ENCODE measurements around the gene RAMP3.

Gene RAMP3

GRCh38 chr7:45159296-45159695 lies 1.7 kb downstream of the RAMP3 start:
- DNase-seq (ENCODE audit: low spot score) (no peak), ATAC-seq (ENCODE audit: low read depth) (no peak)
- H3K27me3 ChIP-seq (ENCODE audit: insufficient read depth, poor library complexity, severe bottlenecking) = peaks cover 23% of the 10 kb centered on the region
- no peak overlapping the region for H3K4me3 ChIP-seq (ENCODE audit: severe bottlenecking)
- no peak for TF ChIP-seq CTCF (IDR thresholded peaks at IDR 0.05; ENCODE audit: poor library complexity, severe bottlenecking)
- no peaks in the 10 kb centered on the region for H3K36me3 ChIP-seq (ENCODE audit: low read depth)
- no peaks in the 10 kb centered on the region for H3K4me1 ChIP-seq (ENCODE audit: insufficient read depth, poor library complexity, severe bottlenecking)
- no peaks in the 10 kb centered on the region for H3K9me3 ChIP-seq (ENCODE audit: severe bottlenecking)
- H3K27ac ChIP-seq (ENCODE audit: poor library complexity, severe bottlenecking) = no peak overlapping the region

GRCh38 chr7:45160417-45160881 lies 2.9 kb downstream of the RAMP3 start:
- Histone ChIP-seq H3K27ac (ENCODE audit: poor library complexity, severe bottlenecking) (no peak overlapping the region), H3K36me3 (ENCODE audit: low read depth) (no peaks in the 10 kb centered on the region), H3K4me3 (ENCODE audit: severe bottlenecking) (no peak overlapping the region), H3K27me3 (ENCODE audit: insufficient read depth, poor library complexity, severe bottlenecking) (peaks cover 23% of the 10 kb centered on the region), H3K9me3 (ENCODE audit: severe bottlenecking) (no peaks in the 10 kb centered on the region), H3K4me1 (ENCODE audit: insufficient read depth, poor library complexity, severe bottlenecking) (no peaks in the 10 kb centered on the region)
- TF ChIP-seq CTCF (IDR thresholded peaks at IDR 0.05; ENCODE audit: poor library complexity, severe bottlenecking) = no peak
- DNase-seq (ENCODE audit: low spot score) (peak; percentile 13), ATAC-seq (ENCODE audit: low read depth) (no peak)

DNA sequence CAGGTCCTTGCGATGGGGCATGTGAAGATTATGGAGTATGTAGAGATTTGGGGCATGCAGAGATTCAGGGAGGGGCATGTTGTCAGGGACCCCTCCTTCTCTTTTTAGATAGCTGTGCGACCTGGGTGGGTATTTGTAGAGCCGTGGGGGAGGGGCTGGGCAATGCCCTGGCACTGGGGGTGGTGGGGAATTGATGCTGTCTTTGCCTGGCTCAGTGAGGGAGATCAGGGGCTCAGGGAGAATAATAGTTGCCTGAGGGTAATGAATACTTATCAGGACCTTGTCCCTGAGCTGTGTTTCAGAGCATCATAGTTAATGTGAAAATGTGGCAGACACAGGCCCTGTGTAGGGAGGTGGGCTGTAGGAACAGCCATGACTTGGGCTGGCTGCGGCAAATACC lies 3.5 kb downstream of the RAMP3 start:
- Histone ChIP-seq H3K27me3 (ENCODE audit: insufficient read depth, poor library complexity, severe bottlenecking) (peaks cover 23% of the 10 kb centered on the region), H3K9me3 (ENCODE audit: severe bottlenecking) (no peaks in the 10 kb centered on the region), H3K4me3 (ENCODE audit: severe bottlenecking) (no peak overlapping the region), H3K4me1 (ENCODE audit: insufficient read depth, poor library complexity, severe bottlenecking) (no peaks in the 10 kb centered on the region), H3K36me3 (ENCODE audit: low read depth) (no peaks in the 10 kb centered on the region), H3K27ac (ENCODE audit: poor library complexity, severe bottlenecking) (no peak overlapping the region)
- no peak for ATAC-seq (ENCODE audit: low read depth)
- TF ChIP-seq CTCF (IDR thresholded peaks at IDR 0.05; ENCODE audit: poor library complexity, severe bottlenecking) = no peak
- DNase-seq (ENCODE audit: low spot score) = peak; percentile 10

- no peaks in the 10 kb centered on the region for H3K36me3 ChIP-seq (ENCODE audit: low read depth)
- no peak for TF ChIP-seq CTCF (IDR thresholded peaks at IDR 0.05; ENCODE audit: poor library complexity, severe bottlenecking)
- peaks cover 22% of the 10 kb centered on the region for H3K27me3 ChIP-seq (ENCODE audit: insufficient read depth, poor library complexity, severe bottlenecking)
- no peaks in the 10 kb centered on the region for H3K9me3 ChIP-seq (ENCODE audit: severe bottlenecking)
- no peak overlapping the region for H3K27ac ChIP-seq (ENCODE audit: poor library complexity, severe bottlenecking)
- DNase-seq (ENCODE audit: low spot score) (peak; percentile 42), ATAC-seq (ENCODE audit: low read depth) (peak; percentile 19; the same call in 1 of the 3 replicates)
- H3K4me1 ChIP-seq (ENCODE audit: insufficient read depth, poor library complexity, severe bottlenecking) = no peaks in the 10 kb centered on the region
- no peak overlapping the region for H3K4me3 ChIP-seq (ENCODE audit: severe bottlenecking)
These were observed 4.3 kb downstream of the RAMP3 start for GRCh38 chr7:45161842-45162241.

GRCh38 chr7:45162311-45162845 lies 4.8 kb downstream of the RAMP3 start:
- Histone ChIP-seq H3K36me3 (ENCODE audit: low read depth) (no peaks in the 10 kb centered on the region), H3K9me3 (ENCODE audit: severe bottlenecking) (no peaks in the 10 kb centered on the region), H3K4me1 (ENCODE audit: insufficient read depth, poor library complexity, severe bottlenecking) (no peaks in the 10 kb centered on the region), H3K27me3 (ENCODE audit: insufficient read depth, poor library complexity, severe bottlenecking) (peaks cover 17% of the 10 kb centered on the region), H3K4me3 (ENCODE audit: severe bottlenecking) (no peak overlapping the region), H3K27ac (ENCODE audit: poor library complexity, severe bottlenecking) (no peak overlapping the region)
- TF ChIP-seq CTCF (IDR thresholded peaks at IDR 0.05; ENCODE audit: poor library complexity, severe bottlenecking) = no peak
- no peak for ATAC-seq (ENCODE audit: low read depth)
- DNase-seq (ENCODE audit: low spot score) = peak; percentile 15

Data from RWPE2 (cell line).